Measurements from ENCODE around the gene ACBD6. TPM values are rescaled to one million over a fixed set of nuclear protein-coding genes. Genes with fewer than 3 reads are reported as not detected.

The ACBD6 gene
- total and polyA plus RNA-seq, 2 experiments from 2014 or later = 75.7 to 88.8 TPM

DNA sequence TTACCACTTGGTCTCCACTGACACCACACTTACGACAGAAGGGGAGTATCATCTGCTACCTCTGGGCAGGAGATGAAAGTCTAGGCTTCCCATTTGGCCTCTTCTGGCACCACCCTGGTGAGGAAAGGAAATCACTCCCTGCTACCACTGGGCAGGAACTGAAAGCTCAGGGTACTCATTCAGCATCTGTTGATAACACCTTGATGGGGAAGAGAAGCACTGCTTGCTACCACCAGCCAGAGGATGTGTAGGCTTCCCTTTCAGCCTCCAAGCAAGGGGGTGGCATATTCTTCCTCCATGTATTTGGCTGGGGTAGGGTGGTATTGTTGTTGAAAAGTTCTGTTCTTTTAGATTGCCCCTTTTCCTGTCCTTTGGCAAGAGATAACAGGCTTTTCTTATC, 115.0 kb downstream of the ACBD6 start:
- H3K4me2 ChIP-seq = no peak overlapping the region
- no peaks in the 10 kb centered on the region for H3F3A ChIP-seq (replicated peaks; ENCODE audit: low read depth)
- no peaks in the 10 kb centered on the region for H3K4me1 ChIP-seq (ENCODE audit: insufficient read depth)
- peaks cover 24% of the 10 kb centered on the region for H3K9me3 Mint-ChIP-seq
- H3K36me3 Mint-ChIP-seq (ENCODE audit: low read depth) = peaks cover 44% of the 10 kb centered on the region
- no peaks in the 10 kb centered on the region for H3K27me3 ChIP-seq (ENCODE audit: insufficient read depth)
- ATAC-seq = no peak
- H3K4me3 ChIP-seq = no peak overlapping the region
- H4K20me1 ChIP-seq (replicated peaks; ENCODE audit: insufficient read depth) = 0 out of 2 replicates have a peak, but pooled peaks cover 4% of the 10 kb centered on the region
- peaks cover 40% of the 10 kb centered on the region for H3K79me2 ChIP-seq (replicated peaks; ENCODE audit: insufficient read depth)
- 0 out of 2 replicates have a peak overlapping the region, but pooled peaks have one; percentile 53 for H3K27ac Mint-ChIP-seq
- DNase-seq (ENCODE audit: low spot score) = no peak
- peaks cover 3% of the 10 kb centered on the region; the same call in 1 of the 3 replicates for H3K4me1 Mint-ChIP-seq
- H3K9me2 ChIP-seq (ENCODE audit: insufficient read depth) = no peaks in the 10 kb centered on the region; the same call in 1 of the 2 replicates
- H3K27ac ChIP-seq (ENCODE audit: low read depth) = no peak overlapping the region
- TF ChIP-seq POLR2AphosphoS5 (IDR thresholded peaks at IDR 0.05; ENCODE audit: low read depth) = no peak
- no peak for TF ChIP-seq EZH2phosphoT487 (IDR thresholded peaks at IDR 0.05; ENCODE audit: unreplicated experiment)
- no peak for TF ChIP-seq ZNF114 (CRISPR knock-in tag; IDR thresholded peaks at IDR 0.05)
- TF ChIP-seq JUNB (IDR thresholded peaks at IDR 0.05; ENCODE audit: unreplicated experiment) = no peak
- no peak for TF ChIP-seq NANOG (IDR thresholded peaks at IDR 0.05; ENCODE audit: borderline replicate concordance)
- TF ChIP-seq, protein P1, sequence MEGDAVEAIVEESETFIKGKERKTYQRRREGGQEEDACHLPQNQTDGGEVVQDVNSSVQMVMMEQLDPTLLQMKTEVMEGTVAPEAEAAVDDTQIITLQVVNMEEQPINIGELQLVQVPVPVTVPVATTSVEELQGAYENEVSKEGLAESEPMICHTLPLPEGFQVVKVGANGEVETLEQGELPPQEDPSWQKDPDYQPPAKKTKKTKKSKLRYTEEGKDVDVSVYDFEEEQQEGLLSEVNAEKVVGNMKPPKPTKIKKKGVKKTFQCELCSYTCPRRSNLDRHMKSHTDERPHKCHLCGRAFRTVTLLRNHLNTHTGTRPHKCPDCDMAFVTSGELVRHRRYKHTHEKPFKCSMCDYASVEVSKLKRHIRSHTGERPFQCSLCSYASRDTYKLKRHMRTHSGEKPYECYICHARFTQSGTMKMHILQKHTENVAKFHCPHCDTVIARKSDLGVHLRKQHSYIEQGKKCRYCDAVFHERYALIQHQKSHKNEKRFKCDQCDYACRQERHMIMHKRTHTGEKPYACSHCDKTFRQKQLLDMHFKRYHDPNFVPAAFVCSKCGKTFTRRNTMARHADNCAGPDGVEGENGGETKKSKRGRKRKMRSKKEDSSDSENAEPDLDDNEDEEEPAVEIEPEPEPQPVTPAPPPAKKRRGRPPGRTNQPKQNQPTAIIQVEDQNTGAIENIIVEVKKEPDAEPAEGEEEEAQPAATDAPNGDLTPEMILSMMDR (conservative IDR thresholded peaks at IDR 0.05; ENCODE audit: low read depth in 2 of 2) = no peak
- TF ChIP-seq CREB1 (CRISPR knock-in tag; IDR thresholded peaks at IDR 0.05; ENCODE audit: low read depth) = no peak
- no peak for TF ChIP-seq STAT1 (IDR thresholded peaks at IDR 0.05; ENCODE audit: unreplicated experiment)
- TF ChIP-seq REST (IDR thresholded peaks at IDR 0.05; ENCODE audit: unreplicated experiment) = no peak
- TF ChIP-seq, protein P2, sequence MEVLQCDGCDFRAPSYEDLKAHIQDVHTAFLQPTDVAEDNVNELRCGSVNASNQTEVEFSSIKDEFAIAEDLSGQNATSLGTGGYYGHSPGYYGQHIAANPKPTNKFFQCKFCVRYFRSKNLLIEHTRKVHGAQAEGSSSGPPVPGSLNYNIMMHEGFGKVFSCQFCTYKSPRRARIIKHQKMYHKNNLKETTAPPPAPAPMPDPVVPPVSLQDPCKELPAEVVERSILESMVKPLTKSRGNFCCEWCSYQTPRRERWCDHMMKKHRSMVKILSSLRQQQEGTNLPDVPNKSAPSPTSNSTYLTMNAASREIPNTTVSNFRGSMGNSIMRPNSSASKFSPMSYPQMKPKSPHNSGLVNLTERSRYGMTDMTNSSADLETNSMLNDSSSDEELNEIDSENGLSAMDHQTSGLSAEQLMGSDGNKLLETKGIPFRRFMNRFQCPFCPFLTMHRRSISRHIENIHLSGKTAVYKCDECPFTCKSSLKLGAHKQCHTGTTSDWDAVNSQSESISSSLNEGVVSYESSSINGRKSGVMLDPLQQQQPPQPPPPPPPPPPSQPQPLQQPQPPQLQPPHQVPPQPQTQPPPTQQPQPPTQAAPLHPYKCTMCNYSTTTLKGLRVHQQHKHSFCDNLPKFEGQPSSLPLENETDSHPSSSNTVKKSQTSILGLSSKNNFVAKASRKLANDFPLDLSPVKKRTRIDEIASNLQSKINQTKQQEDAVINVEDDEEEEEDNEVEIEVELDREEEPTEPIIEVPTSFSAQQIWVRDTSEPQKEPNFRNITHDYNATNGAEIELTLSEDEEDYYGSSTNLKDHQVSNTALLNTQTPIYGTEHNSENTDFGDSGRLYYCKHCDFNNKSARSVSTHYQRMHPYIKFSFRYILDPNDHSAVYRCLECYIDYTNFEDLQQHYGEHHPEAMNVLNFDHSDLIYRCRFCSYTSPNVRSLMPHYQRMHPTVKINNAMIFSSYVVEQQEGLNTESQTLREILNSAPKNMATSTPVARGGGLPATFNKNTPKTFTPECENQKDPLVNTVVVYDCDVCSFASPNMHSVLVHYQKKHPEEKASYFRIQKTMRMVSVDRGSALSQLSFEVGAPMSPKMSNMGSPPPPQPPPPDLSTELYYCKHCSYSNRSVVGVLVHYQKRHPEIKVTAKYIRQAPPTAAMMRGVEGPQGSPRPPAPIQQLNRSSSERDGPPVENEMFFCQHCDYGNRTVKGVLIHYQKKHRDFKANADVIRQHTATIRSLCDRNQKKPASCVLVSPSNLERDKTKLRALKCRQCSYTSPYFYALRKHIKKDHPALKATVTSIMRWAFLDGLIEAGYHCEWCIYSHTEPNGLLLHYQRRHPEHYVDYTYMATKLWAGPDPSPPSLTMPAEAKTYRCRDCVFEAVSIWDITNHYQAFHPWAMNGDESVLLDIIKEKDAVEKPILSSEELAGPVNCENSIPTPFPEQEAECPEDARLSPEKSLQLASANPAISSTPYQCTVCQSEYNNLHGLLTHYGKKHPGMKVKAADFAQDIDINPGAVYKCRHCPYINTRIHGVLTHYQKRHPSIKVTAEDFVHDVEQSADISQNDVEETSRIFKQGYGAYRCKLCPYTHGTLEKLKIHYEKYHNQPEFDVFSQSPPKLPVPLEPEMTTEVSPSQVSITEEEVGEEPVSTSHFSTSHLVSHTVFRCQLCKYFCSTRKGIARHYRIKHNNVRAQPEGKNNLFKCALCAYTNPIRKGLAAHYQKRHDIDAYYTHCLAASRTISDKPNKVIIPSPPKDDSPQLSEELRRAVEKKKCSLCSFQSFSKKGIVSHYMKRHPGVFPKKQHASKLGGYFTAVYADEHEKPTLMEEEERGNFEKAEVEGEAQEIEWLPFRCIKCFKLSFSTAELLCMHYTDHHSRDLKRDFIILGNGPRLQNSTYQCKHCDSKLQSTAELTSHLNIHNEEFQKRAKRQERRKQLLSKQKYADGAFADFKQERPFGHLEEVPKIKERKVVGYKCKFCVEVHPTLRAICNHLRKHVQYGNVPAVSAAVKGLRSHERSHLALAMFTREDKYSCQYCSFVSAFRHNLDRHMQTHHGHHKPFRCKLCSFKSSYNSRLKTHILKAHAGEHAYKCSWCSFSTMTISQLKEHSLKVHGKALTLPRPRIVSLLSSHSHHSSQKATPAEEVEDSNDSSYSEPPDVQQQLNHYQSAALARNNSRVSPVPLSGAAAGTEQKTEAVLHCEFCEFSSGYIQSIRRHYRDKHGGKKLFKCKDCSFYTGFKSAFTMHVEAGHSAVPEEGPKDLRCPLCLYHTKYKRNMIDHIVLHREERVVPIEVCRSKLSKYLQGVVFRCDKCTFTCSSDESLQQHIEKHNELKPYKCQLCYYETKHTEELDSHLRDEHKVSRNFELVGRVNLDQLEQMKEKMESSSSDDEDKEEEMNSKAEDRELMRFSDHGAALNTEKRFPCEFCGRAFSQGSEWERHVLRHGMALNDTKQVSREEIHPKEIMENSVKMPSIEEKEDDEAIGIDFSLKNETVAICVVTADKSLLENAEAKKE (CRISPR knock-in tag; IDR thresholded peaks at IDR 0.05) = no peak
- TF ChIP-seq, protein P3, sequence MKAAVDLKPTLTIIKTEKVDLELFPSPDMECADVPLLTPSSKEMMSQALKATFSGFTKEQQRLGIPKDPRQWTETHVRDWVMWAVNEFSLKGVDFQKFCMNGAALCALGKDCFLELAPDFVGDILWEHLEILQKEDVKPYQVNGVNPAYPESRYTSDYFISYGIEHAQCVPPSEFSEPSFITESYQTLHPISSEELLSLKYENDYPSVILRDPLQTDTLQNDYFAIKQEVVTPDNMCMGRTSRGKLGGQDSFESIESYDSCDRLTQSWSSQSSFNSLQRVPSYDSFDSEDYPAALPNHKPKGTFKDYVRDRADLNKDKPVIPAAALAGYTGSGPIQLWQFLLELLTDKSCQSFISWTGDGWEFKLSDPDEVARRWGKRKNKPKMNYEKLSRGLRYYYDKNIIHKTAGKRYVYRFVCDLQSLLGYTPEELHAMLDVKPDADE (IDR thresholded peaks at IDR 0.05) = no peak
- no peak for TF ChIP-seq EZH2 (IDR thresholded peaks at IDR 0.05; ENCODE audit: low read depth, unreplicated experiment)
- no peak overlapping the region for H3K4me3 Mint-ChIP-seq
- H2AFZ ChIP-seq = no peak overlapping the region
- peaks cover 2% of the 10 kb centered on the region for H3K27me3 Mint-ChIP-seq (ENCODE audit: insufficient read depth, low read depth, poor library complexity)
- no peaks in the 10 kb centered on the region for H3K36me3 ChIP-seq (ENCODE audit: insufficient read depth)
